ENCODE results near the gene SOCS7. TPM values are rescaled to one million over a fixed set of nuclear protein-coding genes. Genes with fewer than 3 reads are reported as not detected.

Gene SOCS7
- total and polyA plus RNA-seq, 2 donors (not counting 1 experiment from before 2014, with no cell fraction given), result 4.8 to 9.4 TPM

GRCh38 chr17:38451030-38451839, 99.6 kb downstream of the SOCS7 start:
- Histone ChIP-seq H3K36me3 (ENCODE audit: control insufficient read depth, insufficient read depth, low read length) (peaks cover 2% of the 10 kb centered on the region), H3K4me3 (replicated peaks in 1 of 4; ENCODE audit: control extremely low read depth in 1 of 4, insufficient read depth in 1 of 4, low read depth in 3 of 4, low read length in 4 of 4) (peak overlapping the region; percentile 46 to 55 (median 49)), H3K27me3 (ENCODE audit: control insufficient read depth, insufficient read depth, low read length) (no peaks in the 10 kb centered on the region), H3K9ac (ENCODE audit: insufficient read depth, low read length) (peak overlapping the region; percentile 68), H3K9me3 (ENCODE audit: control insufficient read depth, insufficient read depth, low read depth, low read length) (no peaks in the 10 kb centered on the region), H4K20me1 (ENCODE audit: control insufficient read depth, extremely low read depth, insufficient read depth, low read length) (no peaks in the 10 kb centered on the region), H3K4me1 (ENCODE audit: control insufficient read depth, extremely low read depth, insufficient read depth, low read length) (peaks cover 47% of the 10 kb centered on the region), H2AFZ (ENCODE audit: low read length) (no peak overlapping the region), H3K27ac (ENCODE audit: insufficient read depth, low read length) (peak overlapping the region; percentile 98), H3K79me2 (ENCODE audit: control insufficient read depth, insufficient read depth, low read length) (peaks cover 71% of the 10 kb centered on the region), H3K4me2 (ENCODE audit: extremely low read depth, insufficient read depth, low read length) (peak overlapping the region; percentile 91)
- no peak for TF ChIP-seq EZH2 (IDR thresholded peaks at IDR 0.05; ENCODE audit: low read length, missing control alignments)
- TF ChIP-seq, protein P1, sequence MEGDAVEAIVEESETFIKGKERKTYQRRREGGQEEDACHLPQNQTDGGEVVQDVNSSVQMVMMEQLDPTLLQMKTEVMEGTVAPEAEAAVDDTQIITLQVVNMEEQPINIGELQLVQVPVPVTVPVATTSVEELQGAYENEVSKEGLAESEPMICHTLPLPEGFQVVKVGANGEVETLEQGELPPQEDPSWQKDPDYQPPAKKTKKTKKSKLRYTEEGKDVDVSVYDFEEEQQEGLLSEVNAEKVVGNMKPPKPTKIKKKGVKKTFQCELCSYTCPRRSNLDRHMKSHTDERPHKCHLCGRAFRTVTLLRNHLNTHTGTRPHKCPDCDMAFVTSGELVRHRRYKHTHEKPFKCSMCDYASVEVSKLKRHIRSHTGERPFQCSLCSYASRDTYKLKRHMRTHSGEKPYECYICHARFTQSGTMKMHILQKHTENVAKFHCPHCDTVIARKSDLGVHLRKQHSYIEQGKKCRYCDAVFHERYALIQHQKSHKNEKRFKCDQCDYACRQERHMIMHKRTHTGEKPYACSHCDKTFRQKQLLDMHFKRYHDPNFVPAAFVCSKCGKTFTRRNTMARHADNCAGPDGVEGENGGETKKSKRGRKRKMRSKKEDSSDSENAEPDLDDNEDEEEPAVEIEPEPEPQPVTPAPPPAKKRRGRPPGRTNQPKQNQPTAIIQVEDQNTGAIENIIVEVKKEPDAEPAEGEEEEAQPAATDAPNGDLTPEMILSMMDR (conservative IDR thresholded peaks at IDR 0.05 in 1 of 2, IDR thresholded peaks at IDR 0.05 in 1 of 2; ENCODE audit: low read depth in 1 of 2, low read length in 2 of 2), result no peak
- peak; percentile 52 to 89 for DNase-seq (ENCODE audit: low read depth in 2 of 2)

DNA sequence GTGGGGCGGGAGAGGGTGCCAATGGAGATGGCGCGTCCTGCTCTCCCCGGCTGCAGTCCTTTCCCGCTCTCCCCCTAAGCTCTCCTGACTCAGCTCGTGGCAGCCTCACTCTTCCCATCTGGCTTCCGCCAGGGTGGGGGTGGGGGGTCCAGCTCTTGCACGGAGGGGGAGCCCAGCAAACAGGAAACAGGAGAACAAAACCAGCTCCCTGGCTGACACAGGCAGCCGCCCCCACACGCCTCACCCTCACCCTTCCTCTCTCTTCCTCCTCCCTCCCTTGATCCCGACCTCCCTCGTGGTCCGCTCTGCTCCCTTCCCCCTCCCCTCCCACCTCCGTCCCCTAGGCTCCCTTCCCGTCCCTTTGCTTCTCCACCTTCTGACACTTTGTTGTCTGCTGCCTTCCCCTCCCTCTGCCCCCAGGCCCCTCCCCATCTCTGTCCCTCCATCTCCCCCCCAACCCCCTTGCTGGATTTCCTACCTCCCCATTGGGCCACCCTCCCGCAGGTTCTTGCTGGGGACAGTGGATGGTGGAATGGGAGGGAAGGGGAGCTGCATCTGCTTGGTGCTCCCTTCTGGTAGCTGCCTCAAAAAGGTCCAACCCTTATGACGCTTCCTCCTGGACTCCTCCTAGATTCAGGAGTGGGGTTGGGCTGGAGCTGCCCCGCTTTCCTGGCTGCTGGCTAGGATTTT, 100.3 kb downstream of the SOCS7 start:
- H3K79me2 ChIP-seq (ENCODE audit: control insufficient read depth, insufficient read depth, low read length), result peaks cover 75% of the 10 kb centered on the region
- H3K9ac ChIP-seq (ENCODE audit: insufficient read depth, low read length), result peak overlapping the region; percentile 68
- peak overlapping the region; percentile 91 for H3K4me2 ChIP-seq (ENCODE audit: extremely low read depth, insufficient read depth, low read length)
- H3K9me3 ChIP-seq (ENCODE audit: control insufficient read depth, insufficient read depth, low read depth, low read length), result no peaks in the 10 kb centered on the region
- peak overlapping the region; percentile 98 for H3K27ac ChIP-seq (ENCODE audit: insufficient read depth, low read length)
- no peaks in the 10 kb centered on the region for H3K27me3 ChIP-seq (ENCODE audit: control insufficient read depth, insufficient read depth, low read length)
- no peaks in the 10 kb centered on the region for H4K20me1 ChIP-seq (ENCODE audit: control insufficient read depth, extremely low read depth, insufficient read depth, low read length)
- TF ChIP-seq, protein P1 (conservative IDR thresholded peaks at IDR 0.05 in 1 of 2, IDR thresholded peaks at IDR 0.05 in 1 of 2; ENCODE audit: low read depth in 1 of 2, low read length in 2 of 2), result no peak
- peak overlapping the region; percentile 46 to 55 (median 49) for H3K4me3 ChIP-seq (replicated peaks in 1 of 4; ENCODE audit: control extremely low read depth in 1 of 4, insufficient read depth in 1 of 4, low read depth in 3 of 4, low read length in 4 of 4)
- DNase-seq (ENCODE audit: low read depth in 2 of 2), result peak; percentile 82 to 95
- H3K4me1 ChIP-seq (ENCODE audit: control insufficient read depth, extremely low read depth, insufficient read depth, low read length), result peaks cover 47% of the 10 kb centered on the region
- peaks cover 2% of the 10 kb centered on the region for H3K36me3 ChIP-seq (ENCODE audit: control insufficient read depth, insufficient read depth, low read length)
- H2AFZ ChIP-seq (ENCODE audit: low read length), result no peak overlapping the region

- peaks cover 4% of the 10 kb centered on the region for H3K36me3 ChIP-seq (ENCODE audit: control insufficient read depth, insufficient read depth, low read length)
- TF ChIP-seq, protein P1 (conservative IDR thresholded peaks at IDR 0.05 in 1 of 2, IDR thresholded peaks at IDR 0.05 in 1 of 2; ENCODE audit: low read depth in 1 of 2, low read length in 2 of 2), result no peak
- no peak for TF ChIP-seq EZH2 (IDR thresholded peaks at IDR 0.05; ENCODE audit: low read length, missing control alignments)
- peaks cover 80% of the 10 kb centered on the region for H3K79me2 ChIP-seq (ENCODE audit: control insufficient read depth, insufficient read depth, low read length)
- H3K9ac ChIP-seq (ENCODE audit: insufficient read depth, low read length), result no peak overlapping the region
- no peak overlapping the region for H2AFZ ChIP-seq (ENCODE audit: low read length)
- H3K4me2 ChIP-seq (ENCODE audit: extremely low read depth, insufficient read depth, low read length), result no peak overlapping the region
- peak overlapping the region; percentile 98 for H3K27ac ChIP-seq (ENCODE audit: insufficient read depth, low read length)
- DNase-seq (ENCODE audit: low read depth in 2 of 2), result no peak
- H3K27me3 ChIP-seq (ENCODE audit: control insufficient read depth, insufficient read depth, low read length), result no peaks in the 10 kb centered on the region
- no peaks in the 10 kb centered on the region for H3K9me3 ChIP-seq (ENCODE audit: control insufficient read depth, insufficient read depth, low read depth, low read length)
- peaks cover 46% of the 10 kb centered on the region for H3K4me1 ChIP-seq (ENCODE audit: control insufficient read depth, extremely low read depth, insufficient read depth, low read length)
- H4K20me1 ChIP-seq (ENCODE audit: control insufficient read depth, extremely low read depth, insufficient read depth, low read length), result no peaks in the 10 kb centered on the region
- H3K4me3 ChIP-seq (replicated peaks in 1 of 4; ENCODE audit: control extremely low read depth in 1 of 4, insufficient read depth in 1 of 4, low read depth in 3 of 4, low read length in 4 of 4), result peak overlapping the region in 1 of 4 experiments; percentile 10
Observed at GRCh38 chr17:38452719-38453118, 101.1 kb downstream of the SOCS7 start.
